GM04504 (cell line): ENCODE data around the gene CACYBP.
A peak's percentile ranks its signal among the peaks of the same experiment; 100 is the strongest.
"Not testable (repeated sequence)": the region's sequence is repeated elsewhere in the genome, so short reads cannot be mapped to it uniquely, and the experiment has no call there.

Experiments
- DNase-seq: peaks from one replicate; pipeline ENCODE4 v3.0.0-alpha.2; 2012; ENCODE audit warnings: low read depth

CACYBP gene

GRCh38 chr1:175009532-175009931, 9.8 kb downstream of the CACYBP start:
- no peak for DNase-seq

- DNase-seq = no peak
Measured at GRCh38 chr1:175013445-175013844, 13.7 kb downstream of the CACYBP start.

- no peak for DNase-seq
Measured at GRCh38 chr1:175015243-175015642, 15.5 kb downstream of the CACYBP start.

GRCh38 chr1:175019524-175019923, 19.8 kb downstream of the CACYBP start:
- no peak for DNase-seq

GRCh38 chr1:175023043-175023921, 23.5 kb downstream of the CACYBP start, which contains the start of gene MRPS14:
Gene MRPS14, minus strand, starts transcription at chr1:175023425. Its CDS starts 17 bp downstream, at chr1:175023408.
- DNase-seq = peak; percentile 96

- not testable (repeated sequence) for DNase-seq
Measured at GRCh38 chr1:175023922-175024242, 24.1 kb downstream of the CACYBP start.

GRCh38 chr1:175024773-175025172, 25.0 kb downstream of the CACYBP start:
- no peak for DNase-seq

GRCh38 chr1:175033953-175034352, 34.2 kb downstream of the CACYBP start:
- DNase-seq = no peak

GRCh38 chr1:175034775-175035174, 35.0 kb downstream of the CACYBP start:
- no peak for DNase-seq

- no peak for DNase-seq
Measured at GRCh38 chr1:175035865-175036264, 36.1 kb downstream of the CACYBP start.

GRCh38 chr1:175036476-175036875, 36.7 kb downstream of the CACYBP start:
- no peak for DNase-seq

- no peak for DNase-seq
Measured at GRCh38 chr1:175037416-175037815, 37.7 kb downstream of the CACYBP start.

- DNase-seq = no peak
Measured at GRCh38 chr1:175040324-175040879, 40.7 kb downstream of the CACYBP start.

GRCh38 chr1:175042650-175043049, 42.9 kb downstream of the CACYBP start:
- no peak for DNase-seq

GRCh38 chr1:175043824-175044223, 44.1 kb downstream of the CACYBP start:
- DNase-seq = no peak

- DNase-seq = not testable (repeated sequence)
Measured at GRCh38 chr1:175044591-175044990, 44.8 kb downstream of the CACYBP start.

GRCh38 chr1:175045097-175045496, 45.4 kb downstream of the CACYBP start:
- no peak for DNase-seq

GRCh38 chr1:175045519-175045918, 45.8 kb downstream of the CACYBP start:
- DNase-seq = no peak

- no peak for DNase-seq
Measured at GRCh38 chr1:175050992-175051391, 51.2 kb downstream of the CACYBP start.

- no peak for DNase-seq
Measured at GRCh38 chr1:175054736-175055135, 55.0 kb downstream of the CACYBP start.
